Measurements from ENCODE around the gene ASTL.
"Not testable (repeated sequence)": the region's sequence is repeated elsewhere in the genome, so short reads cannot be mapped to it uniquely, and the experiment has no call there.

Gene ASTL

DNA sequence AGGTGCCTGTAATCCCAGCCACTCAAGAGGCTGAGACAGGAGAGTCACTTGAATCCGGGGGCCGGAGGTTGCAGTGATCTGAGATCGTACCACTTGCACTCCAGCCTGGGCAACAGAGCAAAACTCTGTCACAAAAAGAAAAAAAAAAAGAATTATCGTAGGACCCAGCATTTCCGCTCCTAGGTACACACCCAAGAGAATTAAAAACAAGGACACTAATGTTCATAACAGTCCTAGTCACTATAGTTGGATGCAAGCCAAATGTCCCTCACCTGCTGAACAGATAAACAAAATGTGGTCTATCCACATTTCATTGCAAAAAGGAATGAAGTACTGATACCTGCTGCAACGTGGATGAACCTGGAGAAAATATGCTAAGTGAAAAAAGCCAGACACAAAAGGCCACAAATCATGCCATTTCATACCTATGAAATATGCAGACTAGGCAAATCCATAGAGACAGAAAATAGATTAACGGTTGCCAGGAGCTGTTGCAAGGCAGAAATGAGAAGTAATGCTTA lies 43.1 kb downstream of the ASTL start:
- no peak for DNase-seq

DNA sequence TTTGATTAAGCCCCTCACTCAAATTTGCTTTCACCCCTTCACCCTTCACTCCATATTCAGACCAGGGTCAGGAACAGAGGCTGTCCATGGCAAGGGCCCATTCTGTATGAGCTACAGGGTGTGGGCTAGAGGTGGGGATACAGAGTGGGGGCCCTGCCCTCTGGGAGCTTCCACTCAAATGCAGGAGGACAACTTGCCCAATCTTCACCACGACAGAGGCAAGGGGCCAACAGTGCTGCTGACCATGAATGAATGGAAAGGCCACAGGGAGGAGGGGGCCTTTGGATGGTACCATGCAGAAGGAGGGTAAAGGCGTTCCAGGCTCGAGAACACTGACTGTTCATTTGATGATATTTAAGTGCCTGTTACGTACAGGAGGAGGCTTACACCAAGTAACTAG lies 44.8 kb downstream of the ASTL start:
- no peak for DNase-seq

DNA sequence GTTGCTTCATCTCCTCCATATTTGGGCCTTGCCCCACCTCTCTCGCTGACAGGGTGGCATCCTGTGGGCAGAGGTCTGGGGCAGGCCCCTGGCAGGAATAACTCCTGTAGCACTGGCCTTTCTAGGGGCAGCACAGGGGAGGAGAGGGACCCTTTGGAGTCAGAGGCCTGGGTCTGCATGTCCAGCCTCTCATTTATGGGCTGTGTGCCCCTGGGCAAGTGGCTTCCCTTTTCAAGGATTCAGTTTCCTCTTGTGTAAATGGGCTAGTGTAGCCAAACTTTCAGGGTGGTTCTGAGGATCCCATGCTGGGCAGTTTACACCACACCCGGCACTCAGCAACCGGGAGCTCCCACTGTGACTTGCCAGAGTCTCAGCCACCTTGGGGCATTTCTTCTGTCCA lies 45.4 kb downstream of the ASTL start:
- DNase-seq, result peak; percentile 37

DNA sequence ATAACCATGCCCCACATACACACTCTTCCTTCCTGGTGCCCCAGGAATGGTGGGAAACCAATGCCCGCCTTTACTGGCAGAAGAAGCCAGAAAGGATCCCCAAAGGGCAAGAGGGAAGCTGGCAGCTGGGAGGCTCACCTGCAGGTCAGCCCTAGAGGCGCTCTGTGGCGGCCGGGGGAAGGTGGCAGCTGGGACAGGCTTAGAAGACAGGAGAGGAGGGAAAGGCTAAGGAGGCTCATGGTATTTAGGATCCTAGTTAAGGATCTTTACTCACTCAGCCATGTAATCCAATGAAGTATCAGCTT lies 45.8 kb downstream of the ASTL start:
- no peak for DNase-seq

DNA sequence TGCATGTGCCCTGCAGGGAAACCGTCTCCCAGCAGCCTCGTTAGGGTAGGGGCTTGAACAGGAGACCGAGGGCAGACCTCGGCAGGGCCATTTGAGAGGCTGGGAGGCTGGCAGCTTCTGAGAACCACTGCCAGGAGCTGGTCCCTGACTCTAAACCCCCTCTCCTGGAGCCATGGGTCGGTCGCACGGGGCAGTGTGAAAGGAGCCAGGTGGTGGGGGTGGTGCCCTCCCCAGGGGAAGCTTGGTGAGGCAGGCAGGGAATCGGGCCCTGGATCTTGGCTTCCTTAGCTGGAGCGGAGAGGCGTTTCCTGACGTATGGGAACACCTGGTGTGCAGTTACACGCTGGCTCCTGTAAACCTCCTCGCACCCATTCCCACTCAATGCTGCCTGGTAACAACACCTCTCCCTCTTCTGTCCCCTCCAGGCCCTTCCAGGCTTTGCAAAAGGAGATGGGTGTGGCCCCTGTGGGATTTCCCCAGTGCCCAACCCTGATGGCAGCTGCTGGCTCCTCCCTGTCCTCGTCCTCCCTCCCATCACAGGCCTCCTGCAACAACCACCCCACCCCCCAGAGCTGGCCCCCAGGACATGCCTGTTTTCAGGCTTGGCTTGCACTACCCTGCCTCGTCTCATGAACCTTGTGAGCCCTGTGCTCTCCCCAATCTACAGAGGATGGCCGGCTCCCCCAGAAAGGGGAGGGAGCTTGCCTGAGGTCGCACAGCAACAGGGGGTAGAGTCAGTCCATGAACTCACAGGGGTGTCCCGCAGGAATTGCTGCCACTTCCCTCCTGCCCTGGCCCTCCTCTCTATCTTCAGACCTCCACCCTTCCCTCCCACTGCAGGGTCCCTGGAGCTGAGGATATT lies 46.4 kb downstream of the ASTL start:
- DNase-seq, result no peak

DNA sequence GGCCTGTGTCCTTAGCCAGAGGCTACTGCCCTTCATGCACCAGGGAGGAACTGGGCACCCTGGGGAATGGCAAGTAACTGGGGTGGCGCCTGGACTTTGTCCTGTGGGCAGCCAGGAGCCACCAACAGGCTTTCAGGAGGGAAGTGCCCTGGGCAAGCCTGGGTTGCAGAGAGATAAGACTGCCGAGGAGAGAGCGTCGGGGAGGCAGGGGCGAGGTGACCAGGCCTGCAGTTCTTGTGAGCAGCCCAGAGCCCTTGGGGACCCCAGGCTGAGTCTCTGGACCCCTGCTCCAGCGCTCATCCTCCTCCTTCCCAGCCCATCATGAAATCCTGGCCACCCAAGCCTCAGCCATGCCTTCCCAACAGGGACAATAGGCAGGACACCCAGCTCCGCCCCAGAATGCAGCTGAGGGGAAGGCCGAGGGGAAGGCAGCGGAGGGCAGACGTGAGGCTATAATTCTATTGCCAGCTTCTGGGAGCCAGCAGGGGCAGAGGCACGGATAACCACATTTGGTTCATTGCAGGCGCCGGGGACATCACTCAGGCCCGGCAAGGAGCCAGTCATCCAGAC lies 47.1 kb downstream of the ASTL start:
- DNase-seq, result no peak

DNA sequence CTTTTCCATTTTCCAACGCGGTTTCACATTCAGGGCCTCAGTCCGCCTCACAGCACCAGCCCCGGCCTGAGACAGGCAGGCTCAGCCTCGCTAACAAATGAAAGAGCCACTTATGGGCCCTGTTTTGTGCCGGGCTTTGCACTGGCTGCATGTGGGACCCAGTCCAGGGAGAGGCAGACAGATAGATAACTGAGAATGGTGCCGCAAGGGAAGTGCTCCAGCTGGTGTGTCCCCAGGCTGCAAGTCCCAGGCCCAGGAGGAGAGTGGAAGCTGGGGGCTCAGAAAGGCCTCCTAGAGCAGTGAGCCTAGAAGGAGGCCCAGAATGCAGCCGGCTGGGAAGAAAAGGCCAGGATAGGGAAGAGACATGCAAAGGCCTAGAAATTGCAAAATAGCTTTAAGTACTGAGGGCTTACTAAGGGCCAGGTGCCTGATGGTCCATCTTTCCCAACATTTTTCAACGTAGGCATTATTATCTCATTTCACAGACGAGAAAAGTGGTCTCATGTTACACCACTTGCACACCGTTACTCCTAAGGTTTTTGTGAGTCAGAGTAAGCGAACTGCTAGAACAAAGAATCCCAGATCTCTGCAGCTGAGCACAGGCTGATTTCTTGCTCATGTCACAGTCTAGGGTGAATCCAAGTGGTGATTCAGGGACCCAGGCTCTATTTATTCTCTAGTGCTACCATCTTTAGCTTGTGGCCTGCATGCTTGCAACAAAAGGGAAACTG lies 47.9 kb downstream of the ASTL start:
- DNase-seq, result no peak

DNA sequence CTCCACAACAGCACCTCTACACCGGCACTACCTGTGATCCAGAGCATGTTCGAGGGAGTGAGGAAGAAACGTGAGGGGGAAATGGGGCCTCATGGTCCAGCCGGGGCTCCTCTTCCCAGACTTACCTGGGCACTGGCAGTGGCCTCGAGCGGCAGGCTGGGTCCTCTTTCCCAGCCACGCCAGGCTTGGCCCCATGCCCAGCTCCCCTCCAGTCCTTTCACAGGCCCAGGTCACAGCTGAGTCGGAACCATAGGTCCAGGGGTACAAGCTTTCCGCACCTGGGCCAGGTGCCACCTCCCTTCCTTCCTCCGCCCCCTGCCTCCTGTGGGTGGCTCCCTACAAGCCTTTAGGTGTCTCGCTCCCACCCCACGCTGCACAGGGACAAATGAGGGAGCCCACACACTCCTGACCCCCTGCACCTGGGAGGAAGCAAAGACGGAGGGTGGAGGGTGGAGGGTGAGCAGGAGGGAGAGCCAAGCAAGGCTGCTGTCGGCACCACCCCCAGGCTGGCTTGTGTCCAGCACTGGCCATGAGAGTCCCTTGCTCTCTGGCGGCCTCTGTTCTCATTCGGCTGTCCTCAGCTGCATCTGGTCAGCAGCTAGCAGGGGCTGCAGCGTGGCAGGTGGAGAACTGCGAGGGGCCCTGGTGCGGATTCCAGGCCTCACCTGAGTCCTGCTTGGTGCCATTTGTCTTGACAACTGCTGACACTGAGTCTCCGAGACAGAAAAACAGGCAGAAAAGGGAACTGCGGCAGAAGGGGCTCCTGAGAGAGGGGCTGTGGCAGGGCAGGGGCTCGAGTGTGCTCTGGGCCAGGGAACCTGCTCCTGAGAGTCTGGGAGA lies 48.7 kb downstream of the ASTL start:
- DNase-seq, result no peak

DNA sequence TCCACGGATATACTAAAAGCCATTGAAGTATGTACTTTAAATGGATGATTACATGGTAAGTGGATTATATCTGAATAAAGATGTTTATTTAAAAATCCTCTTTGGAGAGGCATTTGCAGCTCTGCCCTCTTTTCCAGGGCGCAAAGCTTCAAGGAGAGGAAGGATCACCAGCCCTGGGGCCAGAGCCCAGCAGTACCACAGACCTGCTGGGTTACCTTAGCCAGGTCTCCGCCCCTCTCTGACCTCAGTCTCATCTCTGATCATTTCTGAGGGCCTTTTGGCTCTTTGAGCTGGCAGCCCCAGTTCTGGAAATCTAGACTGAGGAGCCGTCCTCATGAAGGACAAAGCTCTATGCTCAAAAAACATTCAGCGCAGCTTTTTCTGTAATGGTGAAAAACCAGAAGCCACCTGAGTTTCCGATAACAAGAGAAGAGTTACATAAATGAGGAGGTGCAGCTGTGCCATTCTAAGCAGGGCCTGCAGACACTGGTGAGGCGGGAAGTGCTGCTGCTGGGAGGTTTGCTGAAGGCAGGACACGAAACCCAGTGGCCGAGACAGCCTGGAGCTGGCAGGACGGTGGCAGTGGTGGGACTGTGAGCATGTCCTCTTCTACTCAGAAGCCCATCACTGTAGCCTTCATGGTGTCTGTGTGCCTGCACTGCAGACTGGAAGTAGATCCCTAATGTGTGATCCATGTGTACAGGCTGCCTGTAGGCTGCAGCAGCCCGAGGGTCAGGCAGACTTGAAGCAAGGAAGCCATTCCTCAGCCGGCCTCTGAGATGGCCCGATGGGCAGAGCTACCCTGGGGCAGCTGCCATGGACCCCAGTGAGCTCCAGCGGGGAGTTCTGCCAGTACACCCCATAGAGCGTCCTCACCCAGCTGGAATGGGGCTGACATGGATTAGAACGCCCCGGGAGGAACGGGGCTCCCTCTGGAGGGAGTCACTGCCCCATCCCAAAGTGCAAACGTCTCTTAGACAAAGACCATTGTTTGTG lies 49.7 kb downstream of the ASTL start:
- no peak for DNase-seq

DNA sequence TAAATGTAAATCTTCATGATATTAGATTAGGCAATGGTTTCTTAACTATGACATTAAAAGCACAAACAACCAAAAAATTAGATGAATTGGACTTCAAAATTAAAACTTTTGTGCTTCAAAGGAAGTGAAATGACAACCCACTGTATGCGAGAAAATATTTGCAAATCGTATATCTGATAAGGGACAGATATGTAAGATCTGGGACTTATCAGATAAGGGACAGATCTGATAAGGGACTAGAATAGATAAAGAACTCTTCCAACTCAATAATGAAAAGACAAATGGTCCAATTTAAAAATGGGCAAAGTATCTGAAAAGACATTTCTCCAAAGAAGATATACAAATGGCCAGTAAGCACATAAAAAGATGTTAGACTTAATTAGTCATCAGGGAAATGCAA lies 51.2 kb downstream of the ASTL start:
- no peak for DNase-seq

DNA sequence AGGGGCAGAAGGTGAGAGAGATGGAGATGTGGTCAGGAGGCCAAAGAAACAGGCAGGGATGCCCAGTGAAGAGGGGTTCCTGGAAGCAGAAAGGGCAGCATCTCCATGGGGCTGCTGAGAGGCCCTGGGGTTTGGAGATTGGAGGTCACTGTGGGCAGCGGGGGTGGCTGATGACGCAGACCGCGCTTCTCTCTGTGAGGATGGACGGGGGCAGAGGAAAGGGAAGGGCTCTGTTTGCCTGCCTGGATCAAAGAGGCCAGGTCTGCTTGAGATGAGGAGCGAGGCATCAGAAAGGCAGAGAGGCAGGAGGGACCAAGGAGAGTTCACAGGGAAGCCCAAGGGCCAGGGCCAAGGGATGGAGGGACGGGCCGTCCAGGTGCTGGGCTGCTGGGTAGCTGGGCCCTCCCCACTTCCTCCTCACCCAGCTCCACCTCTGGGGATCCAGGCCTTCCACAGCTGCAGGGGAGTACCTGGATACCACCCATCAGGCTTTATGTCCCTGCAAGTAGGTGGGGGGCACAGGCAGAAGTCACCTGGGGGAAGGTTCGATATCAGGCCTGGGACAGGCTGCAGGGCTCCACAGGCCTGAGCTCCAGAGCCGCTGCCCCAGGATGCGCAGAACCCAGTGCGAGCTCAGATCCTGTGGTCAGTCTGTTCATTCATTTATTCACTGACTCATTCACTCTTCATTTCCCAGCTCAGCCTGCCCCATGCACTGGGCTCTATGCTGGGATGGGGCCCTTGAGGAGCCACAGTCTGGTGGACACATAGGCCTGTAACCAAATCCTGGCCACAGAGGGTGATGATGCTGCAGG lies 52.6 kb downstream of the ASTL start:
- no peak for DNase-seq

DNA sequence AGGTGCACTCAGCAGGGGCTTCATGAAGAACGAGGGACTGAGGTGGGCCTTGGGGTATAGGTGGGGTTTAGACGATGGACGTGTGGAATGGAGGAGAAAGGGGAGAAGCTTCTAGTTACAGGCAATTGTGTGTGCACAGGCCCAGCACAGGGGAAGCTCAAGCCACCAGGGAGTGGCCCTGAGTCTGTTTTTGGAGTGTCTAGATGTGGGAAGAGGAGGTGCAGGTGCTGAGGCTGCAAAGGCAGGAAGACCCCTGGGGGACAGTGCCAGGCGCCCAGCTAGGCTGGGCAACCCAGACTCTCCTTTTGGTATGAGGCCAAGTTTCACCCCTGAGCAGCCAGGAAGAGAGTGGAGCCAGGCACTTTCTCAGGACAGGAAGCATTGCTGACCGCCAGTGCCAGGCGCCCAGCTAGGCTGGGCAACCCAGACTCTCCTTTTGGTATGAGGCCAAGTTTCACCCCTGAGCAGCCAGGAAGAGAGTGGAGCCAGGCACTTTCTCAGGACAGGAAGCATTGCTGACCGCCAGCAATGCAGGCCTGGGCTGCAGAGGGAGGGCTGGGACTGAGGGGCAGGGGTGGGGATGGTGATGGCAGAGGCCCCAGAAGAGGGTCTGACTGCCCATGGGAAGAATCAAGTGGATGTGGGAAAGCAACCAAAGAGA lies 53.3 kb downstream of the ASTL start:
- not testable (repeated sequence) for DNase-seq

DNA sequence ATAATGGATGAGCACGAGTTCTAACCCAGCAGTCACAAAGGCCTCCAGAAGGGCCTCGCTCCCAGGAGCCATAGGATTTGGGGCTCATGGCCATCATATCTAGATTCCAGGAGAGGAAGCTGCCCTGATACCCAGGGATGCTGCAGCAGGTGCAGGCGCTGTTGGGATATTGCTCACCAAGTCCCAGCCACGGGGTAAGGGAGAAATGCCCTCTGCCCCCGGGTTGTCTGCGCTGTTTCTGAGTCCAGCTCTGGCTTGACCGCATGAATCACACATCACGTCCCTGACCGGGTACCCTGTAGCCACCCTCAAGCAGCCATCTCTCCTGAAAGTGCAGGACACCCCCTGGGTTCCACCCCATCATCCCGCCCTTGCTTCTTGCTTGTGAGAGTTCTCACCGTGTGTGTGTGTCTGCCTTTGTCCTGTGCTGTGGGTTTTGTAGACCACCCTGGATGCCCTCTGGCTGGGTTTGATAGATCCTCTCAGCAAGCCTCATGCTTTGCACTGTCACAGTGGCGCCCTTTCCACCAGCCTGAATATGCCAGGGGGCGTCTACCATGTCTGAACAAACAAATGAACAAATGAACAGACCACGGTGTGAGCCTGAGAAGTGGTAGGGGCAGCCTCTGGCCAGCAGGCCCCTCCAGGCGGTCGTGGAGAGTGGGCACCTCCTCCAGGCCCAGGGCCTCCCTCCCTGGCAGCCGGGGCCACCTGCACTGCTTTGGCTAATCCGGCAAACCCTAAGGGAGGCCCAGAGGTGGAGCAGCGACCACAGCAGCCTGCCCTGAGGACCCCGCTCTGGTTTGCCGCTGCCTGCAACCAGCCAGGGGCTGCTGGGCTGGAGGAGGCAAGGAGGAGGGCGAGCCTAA lies 54.1 kb downstream of the ASTL start:
- no peak for DNase-seq

DNA sequence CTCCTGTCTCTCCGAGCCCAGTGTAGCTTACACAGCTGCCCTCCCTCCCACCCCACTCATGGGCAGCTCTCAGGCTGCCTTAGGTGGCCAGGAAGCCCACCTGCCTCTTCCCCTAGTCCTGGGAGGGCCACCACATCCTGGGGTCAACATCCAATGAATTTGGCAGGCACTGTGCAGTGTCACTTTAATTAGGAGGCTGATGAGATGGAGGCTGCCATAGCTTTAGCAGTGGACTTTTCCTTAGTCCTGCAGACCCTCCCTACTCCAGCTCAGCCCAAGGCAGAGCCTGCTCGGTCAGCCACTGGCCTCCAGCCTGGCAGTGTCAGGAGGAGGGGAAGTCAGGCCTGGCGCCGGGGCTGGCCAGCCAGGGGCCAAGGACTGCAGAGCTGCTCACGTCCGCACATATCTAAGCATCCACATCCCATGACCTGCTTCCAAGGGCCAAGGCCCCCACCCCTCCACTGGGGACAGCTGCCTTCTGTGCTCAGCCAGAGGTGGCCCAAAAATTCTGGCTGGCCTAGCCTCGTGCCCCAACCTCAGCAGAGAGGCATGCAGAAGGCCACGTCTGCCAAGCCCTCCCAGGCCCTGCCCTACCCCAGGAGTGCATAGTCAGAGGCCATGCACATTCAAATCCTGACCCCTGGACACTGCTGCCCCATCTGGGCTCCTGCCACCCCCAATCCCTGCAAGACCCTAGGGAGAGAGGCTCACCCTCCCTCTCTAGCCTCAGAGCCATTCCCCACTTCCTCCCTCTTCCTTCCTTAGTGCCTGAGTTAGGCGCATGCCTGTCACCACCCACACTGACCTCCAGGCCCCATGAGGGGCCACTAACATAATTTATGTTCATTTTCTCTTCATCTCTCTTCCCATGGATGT lies 55.0 kb downstream of the ASTL start:
- no peak for DNase-seq

DNA sequence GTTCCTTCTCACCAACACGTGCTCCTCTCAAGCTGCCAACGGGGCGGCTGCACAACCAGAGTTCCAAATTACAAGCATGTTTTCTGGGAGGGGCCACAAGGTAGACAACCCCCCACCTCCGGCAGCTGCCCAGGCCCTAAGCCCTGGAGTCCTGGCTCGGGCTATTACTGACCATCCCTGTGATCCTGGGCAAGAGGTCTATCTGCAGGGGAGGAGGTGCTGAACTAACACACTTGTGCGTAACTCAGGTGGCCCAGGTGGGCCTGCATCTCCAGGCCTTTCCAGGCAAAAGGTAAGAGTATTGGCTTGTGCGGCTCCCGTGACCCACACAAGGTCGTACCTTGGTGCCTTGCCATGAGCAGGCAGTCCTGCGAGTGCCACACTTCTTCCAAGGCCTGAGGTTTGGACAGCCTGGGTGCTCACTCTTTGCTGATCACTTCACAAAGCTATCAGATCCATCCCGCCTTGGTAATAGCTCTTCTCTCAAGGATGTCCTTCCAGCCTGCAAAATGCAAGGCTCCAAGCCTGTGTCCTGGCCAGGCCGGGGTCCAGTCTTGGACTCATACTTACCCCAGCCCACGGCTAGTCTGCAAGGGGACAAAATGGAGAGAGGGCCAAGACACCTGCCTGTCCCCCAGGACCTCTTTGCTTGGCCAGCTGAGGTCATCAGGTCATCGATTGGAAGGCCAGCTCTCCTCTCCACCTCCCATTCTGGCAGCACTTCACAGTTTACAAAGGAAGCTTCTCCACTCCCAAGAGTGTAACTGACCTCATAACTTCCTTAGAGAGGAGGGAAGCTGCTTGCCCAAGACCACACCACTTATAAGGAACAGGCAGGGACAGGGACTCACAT lies 55.9 kb downstream of the ASTL start:
- peak; percentile 19 for DNase-seq

DNA sequence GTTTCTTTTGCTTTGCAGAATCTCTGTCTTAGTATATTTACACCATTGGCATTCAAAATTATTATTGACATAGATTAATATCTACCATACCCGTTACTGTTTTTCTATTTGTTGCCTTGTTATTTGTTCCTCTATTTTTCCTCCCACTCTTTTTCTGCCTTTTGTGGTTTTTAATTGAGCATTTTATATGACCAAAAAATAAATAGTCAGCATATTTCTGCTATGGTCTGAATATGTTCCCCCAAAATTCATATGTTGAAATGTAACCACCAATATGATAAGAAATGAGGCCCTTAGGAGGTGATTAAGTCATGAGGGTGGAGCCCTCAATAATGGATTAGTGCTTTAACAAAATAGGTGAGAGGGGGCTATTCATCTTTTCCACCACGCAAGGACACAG lies 57.3 kb downstream of the ASTL start:
- DNase-seq, result no peak

DNA sequence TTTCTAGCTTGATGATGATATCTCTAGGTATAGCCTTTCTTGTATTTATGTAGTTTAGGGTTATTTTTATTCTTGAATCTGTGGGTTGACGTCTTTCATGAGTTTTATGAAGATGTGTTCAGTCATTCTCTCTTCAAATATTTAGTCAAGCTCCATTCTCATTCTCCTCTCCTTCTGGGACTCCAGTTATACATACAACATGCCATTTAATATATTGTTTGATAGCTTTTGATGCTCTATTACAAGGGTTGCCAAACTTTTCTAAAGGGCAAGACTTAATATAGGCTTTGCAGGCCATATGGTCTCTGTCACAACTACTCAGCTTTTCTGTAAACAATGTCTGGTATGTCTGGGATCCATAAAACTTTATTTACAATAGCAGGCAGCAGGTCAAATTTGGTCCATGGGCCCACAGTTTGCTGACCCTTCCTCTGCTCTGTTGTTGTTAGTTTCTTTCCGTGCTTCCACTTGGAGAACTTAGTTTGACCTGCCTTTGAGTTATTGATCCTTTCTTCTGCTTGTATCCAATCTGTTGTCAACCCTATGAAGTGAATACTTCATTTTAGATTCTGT lies 63.0 kb downstream of the ASTL start:
- DNase-seq, result no peak
